GM18870 (cell line): ENCODE measurements around the gene FPR1.

Source experiments
- ATAC-seq: cut with Tn5 transposase; IDR thresholded peaks from one replicate; pipeline ENCODE4 v1.9.1; 2021; ENCODE audit warnings: moderate library complexity; ENCODE audit not compliant: unreplicated experiment

FPR1 gene, protein sequence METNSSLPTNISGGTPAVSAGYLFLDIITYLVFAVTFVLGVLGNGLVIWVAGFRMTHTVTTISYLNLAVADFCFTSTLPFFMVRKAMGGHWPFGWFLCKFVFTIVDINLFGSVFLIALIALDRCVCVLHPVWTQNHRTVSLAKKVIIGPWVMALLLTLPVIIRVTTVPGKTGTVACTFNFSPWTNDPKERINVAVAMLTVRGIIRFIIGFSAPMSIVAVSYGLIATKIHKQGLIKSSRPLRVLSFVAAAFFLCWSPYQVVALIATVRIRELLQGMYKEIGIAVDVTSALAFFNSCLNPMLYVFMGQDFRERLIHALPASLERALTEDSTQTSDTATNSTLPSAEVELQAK

DNA sequence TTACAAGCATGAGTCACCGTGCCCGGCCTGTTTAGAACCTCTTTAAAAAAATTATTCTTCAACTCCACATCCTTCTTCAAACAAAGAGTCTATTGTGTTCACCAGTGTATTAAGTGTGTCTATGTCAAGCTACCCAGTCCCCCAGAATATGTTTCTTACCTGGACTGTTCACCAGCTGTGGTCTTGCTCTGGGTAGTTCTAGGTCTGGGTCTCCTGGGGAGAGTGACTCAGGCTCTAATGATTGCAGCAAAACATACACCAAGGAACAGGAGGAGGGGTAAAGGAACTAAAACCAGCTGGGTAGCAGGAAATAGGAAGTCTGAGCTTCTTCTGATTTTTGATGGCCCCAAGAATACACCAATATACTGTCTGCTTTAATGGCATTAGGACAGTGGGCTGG is at the start of gene FPR1:
Gene FPR1, minus strand, starts transcription at position 224 of the 400 bp plus-strand sequence. CDS start 4,884 bp downstream, outside the sequence.
- no peak for ATAC-seq

DNA sequence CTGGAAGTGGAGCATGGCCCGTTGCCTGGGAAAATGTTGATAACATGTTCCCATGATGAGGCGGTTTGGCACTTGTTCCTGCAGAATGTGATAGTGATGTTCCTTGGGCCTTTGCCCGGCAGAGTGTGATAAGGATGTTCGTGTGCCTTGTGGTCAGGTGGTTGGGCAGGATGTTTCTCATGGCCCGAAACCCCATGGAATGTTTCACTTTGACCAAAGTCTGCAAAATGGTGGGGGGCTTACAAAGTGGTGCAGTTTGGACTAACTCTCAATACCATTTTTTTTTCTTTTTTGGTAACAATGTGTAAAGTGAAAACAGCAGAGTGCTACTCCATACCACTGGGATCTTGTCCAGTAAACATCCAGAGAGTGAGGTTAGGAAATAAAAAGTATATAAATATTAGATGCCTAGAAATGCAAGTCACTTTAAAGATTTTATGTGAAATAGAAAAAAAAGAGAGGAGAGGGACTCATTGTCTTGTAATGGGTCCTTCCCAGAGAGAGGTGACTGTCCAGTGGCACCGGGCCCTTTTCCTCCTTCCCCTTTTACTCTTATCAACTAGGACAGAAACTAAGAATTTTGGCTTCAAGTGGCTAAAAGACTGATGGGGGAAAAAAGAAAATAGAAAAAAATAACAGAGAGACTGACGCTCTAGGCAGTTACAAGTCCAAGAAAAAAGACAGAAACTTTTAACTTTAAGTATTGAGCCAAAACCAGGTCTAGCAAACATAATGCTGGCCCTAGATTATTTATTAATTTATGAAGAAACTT is 49.0 kb upstream of the FPR1 start:
- ATAC-seq: no peak

- ATAC-seq: no peak
Observed at GRCh38 chr19:51799774-51800472, 48.2 kb upstream of the FPR1 start.

GRCh38 chr19:51799034-51799773 is 47.5 kb upstream of the FPR1 start:
- ATAC-seq: no peak

DNA sequence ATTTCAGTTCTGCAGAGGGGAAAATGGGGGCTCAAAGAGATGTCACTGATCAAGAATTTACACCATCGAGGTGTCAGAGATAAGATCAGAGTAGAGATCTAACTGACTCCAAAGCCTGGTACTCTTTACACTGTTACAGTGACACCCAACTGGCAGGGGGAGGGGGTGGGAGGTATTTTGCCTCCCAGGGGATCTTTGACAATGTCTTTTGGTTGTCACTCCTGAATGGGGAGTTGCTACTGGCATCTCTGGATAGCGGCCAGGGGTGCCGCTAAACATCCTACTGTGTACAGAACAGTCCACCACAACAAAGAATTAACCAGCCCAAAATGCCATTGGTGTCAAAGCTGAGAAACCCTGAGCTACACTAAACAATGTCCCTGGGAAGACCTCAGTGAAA is 46.4 kb upstream of the FPR1 start:
- ATAC-seq: no peak

GRCh38 chr19:51797480-51797879 is 45.8 kb upstream of the FPR1 start:
- no peak for ATAC-seq

DNA sequence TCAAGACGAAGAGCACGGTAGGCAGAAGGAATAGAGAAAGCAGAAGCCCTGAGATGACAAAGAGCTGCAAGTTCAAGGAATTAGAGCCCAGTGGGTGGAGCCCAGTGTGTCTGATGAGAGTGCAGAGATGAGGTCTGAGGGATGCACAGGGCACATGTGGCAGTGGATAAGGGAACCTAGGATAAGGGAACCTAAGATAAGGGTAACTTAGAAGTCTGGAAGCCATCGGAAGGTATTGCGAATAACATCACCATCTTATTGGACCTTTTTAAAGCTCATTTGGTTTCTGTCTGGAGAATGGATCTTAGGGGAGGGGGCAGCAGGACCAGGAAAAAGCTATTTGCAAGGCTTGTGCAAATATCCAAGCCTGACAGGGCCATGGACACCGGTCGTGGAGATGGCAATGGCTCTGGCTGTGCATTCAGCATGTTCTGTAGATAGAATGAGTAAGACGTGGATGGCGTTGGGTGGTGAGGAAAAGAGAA is 44.6 kb upstream of the FPR1 start:
- ATAC-seq: no peak

- no peak for ATAC-seq
Observed at GRCh38 chr19:51794885-51795490, 43.3 kb upstream of the FPR1 start, which contains the start of gene FPR3. Gene FPR3 (plus strand): TSS chr19:51795157. CDS start chr19:51823749, 28,592 bp downstream.

GRCh38 chr19:51793994-51794393 is 42.3 kb upstream of the FPR1 start:
- no peak for ATAC-seq

- ATAC-seq: no peak
Observed at GRCh38 chr19:51792932-51793331, 41.3 kb upstream of the FPR1 start.

- ATAC-seq: no peak
Observed at GRCh38 chr19:51789061-51789795, 37.5 kb upstream of the FPR1 start.

GRCh38 chr19:51788029-51788428 is 36.4 kb upstream of the FPR1 start:
- no peak for ATAC-seq

- ATAC-seq: no peak
Observed at GRCh38 chr19:51786646-51787494, 35.2 kb upstream of the FPR1 start.

DNA sequence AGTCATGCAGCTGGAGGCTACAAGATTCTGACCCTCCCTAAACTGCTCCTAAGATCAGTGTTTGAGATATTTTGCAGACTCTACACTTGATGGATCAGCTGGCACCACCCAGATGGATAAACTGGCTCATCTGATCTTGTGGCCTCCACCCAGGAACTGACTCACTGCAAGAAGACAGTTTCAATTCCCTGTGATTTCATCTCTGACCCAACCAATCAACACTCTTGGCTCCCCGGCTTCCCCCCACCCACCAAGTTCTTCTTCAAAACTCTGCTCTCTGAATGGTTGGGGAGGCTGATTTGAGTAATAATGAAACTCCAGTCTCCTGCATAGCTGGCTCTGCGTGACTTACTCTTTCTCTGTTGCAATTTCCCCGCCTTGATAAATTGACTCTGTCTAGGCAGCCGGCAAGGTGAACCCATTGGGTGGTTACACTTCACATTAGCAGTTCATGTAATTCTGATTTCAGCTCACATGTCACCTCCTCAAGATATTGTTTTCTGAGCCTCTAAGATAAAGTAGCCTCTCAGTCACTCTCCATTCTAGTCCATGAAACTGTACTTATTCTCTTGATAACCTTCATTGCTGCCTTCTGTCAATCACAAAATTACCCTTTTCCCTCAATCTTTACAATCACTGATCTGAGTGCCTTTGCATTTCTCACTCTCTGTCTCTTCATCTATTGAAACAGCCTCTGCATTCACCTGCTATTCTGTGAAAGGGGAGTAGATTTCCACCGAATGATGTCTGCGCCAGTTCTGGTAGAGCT is 33.4 kb upstream of the FPR1 start:
- ATAC-seq: no peak

GRCh38 chr19:51784109-51784785 is 32.6 kb upstream of the FPR1 start:
- no peak for ATAC-seq

DNA sequence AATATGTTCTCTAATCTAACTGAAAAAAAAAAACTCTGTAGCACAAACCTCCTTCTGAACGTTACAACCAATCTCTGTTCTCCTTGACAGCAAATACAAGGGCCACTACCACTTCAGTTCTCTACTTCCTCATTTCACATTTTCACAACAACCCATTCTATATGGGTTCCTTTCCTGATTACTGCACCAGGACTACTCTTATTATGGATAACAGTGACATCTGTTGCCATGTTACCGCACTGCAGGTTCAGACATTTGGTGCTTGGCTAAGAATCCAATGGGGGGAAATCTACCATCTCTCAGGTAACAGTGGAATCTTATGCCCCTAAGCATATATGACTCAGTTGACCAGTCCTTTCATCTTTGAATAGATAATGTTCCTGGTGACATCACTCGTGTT is 31.7 kb upstream of the FPR1 start:
- ATAC-seq: no peak

GRCh38 chr19:51781999-51782398 is 30.3 kb upstream of the FPR1 start:
- no peak for ATAC-seq
